ENCODE results near the gene SEMA6D.
"Not testable (repeated sequence)": the region's sequence is repeated elsewhere in the genome, so short reads cannot be mapped to it uniquely, and the experiment has no call there.

SEMA6D gene

GRCh38 chr15:47718497-47719437, 1.5 kb downstream of the SEMA6D start:
- DNase-seq: no peak

GRCh38 chr15:47719730-47720129, 2.4 kb downstream of the SEMA6D start:
- no peak for DNase-seq

- no peak for DNase-seq
Observed at GRCh38 chr15:47720555-47720954, 3.2 kb downstream of the SEMA6D start.

GRCh38 chr15:47721676-47722075, 4.4 kb downstream of the SEMA6D start:
- DNase-seq: no peak

- DNase-seq: no peak
Observed at GRCh38 chr15:47724346-47724745, 7.0 kb downstream of the SEMA6D start.

- no peak for DNase-seq
Observed at GRCh38 chr15:47725051-47725450, 7.7 kb downstream of the SEMA6D start.

GRCh38 chr15:47725906-47726305, 8.6 kb downstream of the SEMA6D start:
- no peak for DNase-seq

GRCh38 chr15:47726399-47726823, 9.1 kb downstream of the SEMA6D start:
- DNase-seq: no peak

GRCh38 chr15:47727137-47727536, 9.8 kb downstream of the SEMA6D start:
- DNase-seq: no peak

GRCh38 chr15:47727676-47728075, 10.4 kb downstream of the SEMA6D start:
- no peak for DNase-seq

- DNase-seq: no peak
Observed at GRCh38 chr15:47728426-47728825, 11.1 kb downstream of the SEMA6D start.

GRCh38 chr15:47728886-47729285, 11.6 kb downstream of the SEMA6D start:
- DNase-seq: no peak

GRCh38 chr15:47731230-47731629, 13.9 kb downstream of the SEMA6D start:
- DNase-seq: no peak

GRCh38 chr15:47732248-47732647, 14.9 kb downstream of the SEMA6D start:
- no peak for DNase-seq

GRCh38 chr15:47733085-47733484, 15.8 kb downstream of the SEMA6D start:
- no peak for DNase-seq

- no peak for DNase-seq
Observed at GRCh38 chr15:47736143-47736786, 19.0 kb downstream of the SEMA6D start.

- DNase-seq: no peak
Observed at GRCh38 chr15:47737477-47737876, 20.2 kb downstream of the SEMA6D start.

- not testable (repeated sequence) for DNase-seq
Observed at GRCh38 chr15:47738144-47738825, 21.0 kb downstream of the SEMA6D start.

GRCh38 chr15:47741082-47741481, 23.8 kb downstream of the SEMA6D start:
- DNase-seq: no peak

- no peak for DNase-seq
Observed at GRCh38 chr15:47741907-47742306, 24.6 kb downstream of the SEMA6D start.

GRCh38 chr15:47742334-47742733, 25.0 kb downstream of the SEMA6D start:
- no peak for DNase-seq

- DNase-seq: no peak
Observed at GRCh38 chr15:47742742-47743141, 25.4 kb downstream of the SEMA6D start.

GRCh38 chr15:47743385-47743784, 26.1 kb downstream of the SEMA6D start:
- no peak for DNase-seq

- DNase-seq: no peak
Observed at GRCh38 chr15:47743886-47744285, 26.6 kb downstream of the SEMA6D start.
